AML-193 (cell line): ENCODE data around the gene ELMO3.

Experiments
- DNase-seq, 2 experiments: peaks; one replicate each; lab custom pipeline; 2025; lab: John Stamatoyannopoulos, UW

ELMO3 gene

GRCh38 chr16:67163999-67164558 lies 34.9 kb upstream of the ELMO3 start:
- DNase-seq = no peak

DNA sequence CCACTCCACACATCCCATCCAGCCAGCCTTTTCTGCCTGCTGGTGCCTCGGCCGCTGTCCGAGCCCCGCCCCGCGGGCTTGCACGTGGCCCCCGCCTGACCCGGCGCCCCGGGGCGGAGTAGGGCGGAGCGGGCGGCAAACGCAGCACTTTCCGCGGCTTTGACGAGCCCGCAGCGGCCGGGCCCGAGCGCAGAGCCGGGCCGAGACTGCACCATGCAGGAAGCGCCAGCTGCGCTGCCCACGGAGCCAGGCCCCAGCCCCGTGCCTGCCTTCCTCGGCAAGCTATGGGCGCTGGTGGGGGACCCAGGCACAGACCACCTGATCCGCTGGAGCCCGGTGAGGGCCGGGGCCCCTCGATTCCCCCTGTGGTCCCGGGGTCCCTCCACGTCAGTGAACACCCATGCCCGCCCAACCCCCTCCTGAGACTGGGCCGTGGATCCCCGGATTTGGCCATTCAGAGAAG lies 34.3 kb upstream of the ELMO3 start, which contains the start of gene HSF4:
Gene HSF4, plus strand, starts transcription at position 147 of the 463 bp plus-strand sequence. Its CDS starts 67 bp downstream, at position 214.
- no peak for DNase-seq

DNA sequence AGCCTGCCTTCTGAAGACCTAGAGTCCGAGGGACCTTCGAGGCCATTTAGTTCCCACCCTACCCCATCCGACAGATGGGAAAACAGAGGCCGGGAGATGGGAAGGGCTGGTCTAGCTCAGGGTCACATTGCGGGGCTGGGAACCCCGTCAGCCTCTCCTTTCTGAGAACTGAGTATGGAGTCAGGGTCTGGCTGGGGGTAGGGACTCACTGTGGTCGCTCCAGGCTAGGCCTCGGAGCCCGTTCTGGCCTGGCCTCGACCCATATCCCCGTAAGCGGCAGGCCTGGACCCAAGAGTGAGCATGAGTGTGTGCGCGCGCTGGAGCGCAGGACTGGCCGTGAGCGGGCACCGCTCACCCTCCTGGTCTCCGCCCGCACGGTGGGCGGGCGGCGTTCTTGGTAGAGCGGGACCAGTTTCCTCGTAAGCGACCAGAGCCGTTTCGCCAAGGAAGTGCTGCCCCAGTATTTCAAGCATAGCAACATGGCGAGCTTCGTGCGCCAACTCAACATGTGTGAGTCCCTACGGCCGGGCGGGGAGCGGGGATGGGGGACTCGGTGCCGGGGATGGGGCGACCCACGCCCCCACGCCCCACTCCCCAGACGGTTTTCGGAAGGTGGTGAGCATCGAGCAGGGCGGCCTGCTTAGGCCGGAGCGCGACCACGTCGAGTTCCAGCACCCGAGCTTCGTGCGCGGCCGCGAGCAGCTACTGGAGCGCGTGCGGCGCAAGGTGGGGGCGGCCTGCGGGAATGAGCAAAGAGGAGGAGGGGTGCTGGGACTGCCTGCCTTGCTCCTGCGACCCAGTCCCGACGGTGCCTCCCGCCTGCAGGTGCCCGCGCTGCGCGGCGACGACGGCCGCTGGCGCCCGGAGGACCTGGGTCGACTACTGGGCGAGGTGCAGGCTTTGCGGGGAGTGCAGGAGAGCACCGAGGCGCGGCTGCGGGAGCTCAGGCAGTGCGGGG lies 33.5 kb upstream of the ELMO3 start:
- no peak for DNase-seq

- no peak for DNase-seq
Observed at GRCh38 chr16:67166110-67166547, 32.8 kb upstream of the ELMO3 start.

DNA sequence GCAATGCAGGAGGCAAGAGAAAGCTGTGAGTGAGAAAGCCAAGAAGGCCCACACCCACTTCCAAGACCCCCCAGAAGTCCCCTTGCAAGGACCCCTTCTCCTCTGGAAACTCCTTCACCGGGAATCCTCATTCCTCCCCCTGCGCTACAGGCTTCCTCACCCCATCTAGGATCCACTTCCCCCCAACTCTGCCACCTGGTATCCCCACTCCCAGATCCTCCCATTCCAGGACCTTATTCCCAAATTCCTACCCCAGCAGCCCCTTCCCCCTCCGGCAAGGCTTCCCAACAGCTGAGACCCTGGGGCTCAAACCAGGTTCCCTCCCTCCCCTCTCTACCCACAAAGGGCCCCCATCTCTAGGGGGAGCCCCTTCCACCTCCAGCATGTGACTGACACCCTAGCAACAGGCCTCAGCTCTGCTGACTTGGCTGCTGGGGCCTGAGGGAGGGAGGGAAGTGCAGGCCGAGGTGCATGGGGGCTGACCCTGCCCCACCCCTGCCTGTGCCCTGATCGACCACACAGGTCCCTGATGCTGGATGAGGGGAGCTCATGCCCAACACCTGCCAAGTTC lies 32.2 kb upstream of the ELMO3 start:
- no peak for DNase-seq

- DNase-seq = no peak
Observed at GRCh38 chr16:67167588-67167987, 31.3 kb upstream of the ELMO3 start.

GRCh38 chr16:67169011-67169451 lies 29.9 kb upstream of the ELMO3 start:
- no peak for DNase-seq

GRCh38 chr16:67169642-67170167 lies 29.2 kb upstream of the ELMO3 start:
- no peak for DNase-seq

GRCh38 chr16:67170168-67170948 lies 28.6 kb upstream of the ELMO3 start, which contains the start of gene NOL3:
Gene NOL3, plus strand, starts transcription at chr16:67170538.
- DNase-seq = peak in 1 of 2 experiments; percentile 28

GRCh38 chr16:67170949-67171649 lies 27.8 kb upstream of the ELMO3 start:
- no peak for DNase-seq

- no peak for DNase-seq
Observed at GRCh38 chr16:67173323-67173722, 25.6 kb upstream of the ELMO3 start.

DNA sequence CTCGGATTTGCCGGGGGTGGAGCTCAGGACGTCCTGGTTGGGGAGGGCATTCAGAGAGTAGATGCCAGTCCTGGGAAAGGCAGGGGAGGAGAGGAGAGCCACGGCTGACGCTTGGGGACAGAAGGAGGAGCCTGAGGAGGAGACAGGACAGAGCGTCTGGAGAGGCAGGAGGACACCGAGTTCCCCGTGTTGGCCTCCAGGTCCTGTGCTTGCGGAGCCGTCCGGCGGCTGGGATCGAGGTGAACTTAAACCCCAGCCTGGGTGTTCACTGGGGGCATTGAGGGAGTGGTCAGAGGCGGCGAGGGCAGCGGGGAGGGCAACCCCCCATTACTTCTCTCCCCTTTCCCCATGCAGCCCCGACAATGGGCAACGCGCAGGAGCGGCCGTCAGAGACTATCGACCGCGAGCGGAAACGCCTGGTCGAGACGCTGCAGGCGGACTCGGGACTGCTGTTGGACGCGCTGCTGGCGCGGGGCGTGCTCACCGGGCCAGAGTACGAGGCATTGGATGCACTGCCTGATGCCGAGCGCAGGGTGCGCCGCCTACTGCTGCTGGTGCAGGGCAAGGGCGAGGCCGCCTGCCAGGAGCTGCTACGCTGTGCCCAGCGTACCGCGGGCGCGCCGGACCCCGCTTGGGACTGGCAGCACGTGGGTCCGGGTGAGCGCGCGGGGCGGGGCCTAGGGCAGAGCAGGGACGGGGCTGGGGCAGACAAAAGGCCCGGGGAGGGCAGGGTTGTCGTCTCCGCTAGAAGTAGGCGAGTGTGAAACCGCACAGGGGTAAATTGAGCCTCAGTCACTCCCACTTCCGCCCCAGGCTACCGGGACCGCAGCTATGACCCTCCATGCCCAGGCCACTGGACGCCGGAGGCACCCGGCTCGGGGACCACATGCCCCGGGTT lies 24.9 kb upstream of the ELMO3 start:
- peak; percentile 83 to 85 for DNase-seq

DNA sequence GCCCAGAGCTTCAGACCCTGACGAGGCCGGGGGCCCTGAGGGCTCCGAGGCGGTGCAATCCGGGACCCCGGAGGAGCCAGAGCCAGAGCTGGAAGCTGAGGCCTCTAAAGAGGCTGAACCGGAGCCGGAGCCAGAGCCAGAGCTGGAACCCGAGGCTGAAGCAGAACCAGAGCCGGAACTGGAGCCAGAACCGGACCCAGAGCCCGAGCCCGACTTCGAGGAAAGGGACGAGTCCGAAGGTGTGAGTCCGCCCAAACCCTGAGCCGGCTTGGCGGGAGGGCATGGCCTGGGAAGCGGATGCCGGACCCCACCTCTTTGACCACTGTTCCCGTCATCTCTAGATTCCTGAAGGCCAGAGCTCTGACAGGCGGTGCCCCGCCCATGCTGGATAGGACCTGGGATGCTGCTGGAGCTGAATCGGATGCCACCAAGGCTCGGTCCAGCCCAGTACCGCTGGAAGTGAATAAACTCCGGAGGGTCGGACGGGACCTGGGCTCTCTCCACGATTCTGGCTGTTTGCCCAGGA lies 24.2 kb upstream of the ELMO3 start:
- DNase-seq = no peak

DNA sequence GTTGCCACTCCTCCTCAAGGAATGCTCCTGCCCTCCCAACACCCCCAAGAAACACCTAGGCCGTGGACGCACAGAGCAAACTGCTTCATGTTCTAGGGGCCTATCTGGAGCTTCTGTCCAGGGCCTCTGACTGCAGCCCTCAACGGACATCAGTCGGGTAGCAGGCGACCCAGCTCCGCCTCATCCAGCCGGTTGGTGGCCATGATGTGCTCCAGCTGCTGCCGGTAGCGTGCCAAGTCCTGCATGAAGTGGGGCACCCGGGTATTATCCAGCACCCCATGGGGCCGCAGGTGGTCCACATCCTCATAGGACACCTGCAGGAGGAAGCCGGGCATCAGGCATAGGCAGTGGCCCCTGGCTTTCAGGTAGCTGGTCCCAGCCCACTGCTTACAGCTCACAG lies 22.3 kb upstream of the ELMO3 start:
- no peak for DNase-seq

DNA sequence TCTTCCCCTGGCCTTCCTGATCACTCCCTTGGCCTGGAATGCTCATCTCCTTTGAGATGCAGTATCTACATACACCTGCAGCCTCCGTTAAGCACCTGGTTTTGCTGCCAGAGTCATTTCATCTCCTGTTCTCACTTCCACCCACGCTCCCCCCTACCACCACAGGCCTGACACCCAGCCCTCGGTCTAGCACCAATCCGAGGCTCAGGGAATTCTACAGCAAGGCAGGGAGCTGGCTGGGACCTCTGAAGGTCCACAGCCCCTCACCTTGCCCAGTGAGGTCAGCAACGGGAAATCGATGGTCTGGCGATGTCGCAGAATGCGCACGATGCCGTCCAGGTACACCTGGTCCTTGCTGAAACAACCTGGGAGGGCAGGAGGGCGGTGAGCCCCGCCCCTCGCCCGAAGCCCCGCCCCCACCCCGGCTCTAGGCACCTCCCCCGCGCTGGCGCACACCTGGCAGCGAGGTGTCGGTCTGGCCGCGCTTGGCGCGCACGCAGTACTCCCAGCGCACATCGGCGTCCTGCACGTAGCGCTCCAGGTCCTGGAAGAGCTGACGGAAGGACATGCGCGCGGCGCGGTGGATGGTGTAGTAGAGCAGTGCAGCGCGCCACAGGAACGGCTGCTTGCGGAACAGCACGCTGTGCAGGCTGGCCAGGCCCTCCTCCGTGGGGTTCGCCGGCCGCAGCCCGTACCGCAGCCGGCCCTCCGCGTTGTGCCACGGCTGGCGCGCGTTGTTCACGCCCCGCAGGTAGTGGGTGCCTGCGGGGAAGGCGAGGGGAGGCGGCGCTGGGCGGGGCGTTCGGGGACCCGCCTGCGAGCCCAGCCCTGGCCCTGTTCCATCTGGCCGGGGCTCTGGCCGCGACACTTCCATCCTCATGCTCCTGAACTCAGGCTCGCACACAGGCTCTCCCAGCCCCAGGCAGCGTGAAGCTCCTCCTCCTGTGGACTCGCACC lies 20.9 kb upstream of the ELMO3 start:
- peak in 1 of 2 experiments; percentile 27 for DNase-seq

DNA sequence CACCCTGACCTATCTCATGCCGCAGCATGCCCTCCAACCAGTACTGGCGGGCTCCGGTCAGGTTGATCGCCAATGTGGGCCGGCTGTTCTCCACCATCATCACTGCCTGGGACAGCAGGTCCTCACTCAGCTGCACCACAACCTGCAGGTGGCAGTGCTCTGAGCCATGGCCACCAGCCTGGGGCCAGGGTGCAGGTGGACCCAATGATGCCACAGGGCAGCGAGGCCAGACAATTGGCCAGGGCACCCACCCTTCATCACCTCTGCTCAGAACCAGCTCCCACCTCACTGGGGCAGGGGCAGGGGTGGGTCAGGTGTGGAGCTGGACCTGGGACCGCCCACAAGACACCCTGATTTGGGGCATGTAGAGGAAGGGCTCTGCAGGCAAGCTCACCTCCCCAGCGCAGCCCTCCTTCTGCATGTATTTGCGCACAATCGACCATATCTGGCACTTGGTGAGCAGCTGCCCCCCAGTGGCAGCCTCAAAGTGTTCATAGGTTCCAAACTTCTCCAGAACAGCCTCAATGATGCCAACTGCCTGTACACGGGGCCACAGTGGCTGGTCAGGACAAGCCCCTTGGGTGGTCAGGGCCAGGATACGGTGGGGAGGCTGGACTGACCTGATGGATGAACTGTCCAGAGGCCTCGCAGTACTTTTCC lies 19.4 kb upstream of the ELMO3 start:
- no peak for DNase-seq

DNA sequence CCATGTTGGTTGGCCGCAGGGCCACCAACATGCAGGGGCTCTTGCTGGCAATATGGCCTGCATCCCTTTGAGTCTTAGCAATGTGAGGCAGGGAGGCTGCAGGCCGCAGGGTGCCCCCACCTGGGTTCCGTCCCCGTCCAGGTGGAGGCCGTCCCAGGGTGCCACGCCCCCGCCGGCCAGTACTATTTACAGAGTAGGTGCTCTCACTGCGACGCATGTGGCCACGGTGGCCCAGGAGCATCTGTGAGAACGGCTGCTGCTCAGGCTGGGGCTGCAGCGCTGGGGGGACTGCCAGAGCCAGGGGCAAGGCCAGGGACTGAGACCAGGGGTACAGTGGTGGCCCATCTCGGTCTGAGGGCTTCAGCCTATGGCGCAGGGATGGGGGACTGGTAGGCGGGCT lies 18.8 kb upstream of the ELMO3 start:
- DNase-seq = no peak

DNA sequence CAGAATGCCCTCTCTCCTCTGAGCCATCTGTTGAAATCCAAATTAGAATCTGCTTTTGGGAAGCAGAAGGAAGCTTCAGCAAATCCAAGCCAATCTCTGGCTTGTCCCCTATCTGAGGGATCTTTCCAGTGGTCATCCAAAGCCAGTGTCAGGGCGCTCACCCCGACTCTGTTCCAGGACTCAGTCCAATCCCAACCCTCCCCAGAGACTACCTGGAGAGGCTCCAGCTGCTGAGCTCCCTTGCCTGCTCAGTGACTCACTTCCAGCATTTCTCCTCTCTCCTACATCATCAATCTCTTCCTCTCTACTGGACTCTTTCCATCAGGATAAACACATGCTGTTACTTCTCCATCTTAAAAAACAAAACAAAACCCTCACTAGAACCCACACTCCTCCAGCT lies 17.6 kb upstream of the ELMO3 start:
- DNase-seq = no peak
